Parathyroid adenoma (tissue), 2 donors: ENCODE results near the gene USH1C.

Source experiments
- H2AFZ ChIP-seq: fragments of 300-600 bp; sonication (generic); one replicate; pipeline ENCODE4 v1.7.0; 2017; ENCODE audit warnings: antibody characterized with exemption, mild to moderate bottlenecking
- H3K27ac ChIP-seq: fragments of 300-600 bp; sonication (generic); one replicate; pipeline ENCODE4 v1.7.0; 2017
- H3K27me3 ChIP-seq: fragments of 300-600 bp; sonication (generic); one replicate; pipeline ENCODE4 v1.7.0; 2017; ENCODE audit warnings: low read length; ENCODE audit not compliant: control insufficient read depth, insufficient read depth
- H3K36me3 ChIP-seq: fragments of 300-600 bp; sonication (generic); one replicate; pipeline ENCODE4 v1.7.0; 2017; ENCODE audit warnings: low read length; ENCODE audit not compliant: control insufficient read depth, insufficient read depth
- H3K4me1 ChIP-seq: fragments of 300-600 bp; sonication (generic); one replicate; pipeline ENCODE4 v1.7.0; 2017; ENCODE audit warnings: control low read depth
- H3K4me2 ChIP-seq: fragments of 300-600 bp; sonication (generic); one replicate; pipeline ENCODE4 v1.7.0; 2017; ENCODE audit warnings: low read length
- H3K4me3 ChIP-seq: fragments of 300-600 bp; sonication (generic); one replicate; pipeline ENCODE4 v1.7.0; 2017; ENCODE audit warnings: low read depth, low read length
- H3K79me2 ChIP-seq: fragments of 300-600 bp; sonication (generic); one replicate; pipeline ENCODE4 v1.7.0; 2017; ENCODE audit warnings: control low read depth
- H3K9ac ChIP-seq: fragments of 300-600 bp; sonication (generic); one replicate; pipeline ENCODE4 v1.7.0; 2017; ENCODE audit warnings: mild to moderate bottlenecking
- H3K9me3 ChIP-seq: fragments of 300-600 bp; sonication (generic); one replicate; pipeline ENCODE4 v1.7.0; 2017; ENCODE audit warnings: low read length; ENCODE audit not compliant: control insufficient read depth
- TF ChIP-seq, protein P1 (sequence below): fragments of 300-600 bp; sonication (generic); IDR thresholded peaks from one replicate; pipeline ENCODE4 v1.7.0; 2017; ENCODE audit warnings: antibody characterized with exemption, mild to moderate bottlenecking
- donor health status: primary hyperparathyroidism.

Gene USH1C

GRCh38 chr11:17494019-17494418 is 50.2 kb downstream of the USH1C start:
- H3K27ac ChIP-seq: no peak overlapping the region
- no peaks in the 10 kb centered on the region for H3K36me3 ChIP-seq
- no peak overlapping the region for H2AFZ ChIP-seq
- no peaks in the 10 kb centered on the region for H3K27me3 ChIP-seq
- no peak overlapping the region for H3K9ac ChIP-seq
- no peaks in the 10 kb centered on the region for H3K79me2 ChIP-seq
- no peak overlapping the region for H3K4me2 ChIP-seq
- TF ChIP-seq, protein P1, sequence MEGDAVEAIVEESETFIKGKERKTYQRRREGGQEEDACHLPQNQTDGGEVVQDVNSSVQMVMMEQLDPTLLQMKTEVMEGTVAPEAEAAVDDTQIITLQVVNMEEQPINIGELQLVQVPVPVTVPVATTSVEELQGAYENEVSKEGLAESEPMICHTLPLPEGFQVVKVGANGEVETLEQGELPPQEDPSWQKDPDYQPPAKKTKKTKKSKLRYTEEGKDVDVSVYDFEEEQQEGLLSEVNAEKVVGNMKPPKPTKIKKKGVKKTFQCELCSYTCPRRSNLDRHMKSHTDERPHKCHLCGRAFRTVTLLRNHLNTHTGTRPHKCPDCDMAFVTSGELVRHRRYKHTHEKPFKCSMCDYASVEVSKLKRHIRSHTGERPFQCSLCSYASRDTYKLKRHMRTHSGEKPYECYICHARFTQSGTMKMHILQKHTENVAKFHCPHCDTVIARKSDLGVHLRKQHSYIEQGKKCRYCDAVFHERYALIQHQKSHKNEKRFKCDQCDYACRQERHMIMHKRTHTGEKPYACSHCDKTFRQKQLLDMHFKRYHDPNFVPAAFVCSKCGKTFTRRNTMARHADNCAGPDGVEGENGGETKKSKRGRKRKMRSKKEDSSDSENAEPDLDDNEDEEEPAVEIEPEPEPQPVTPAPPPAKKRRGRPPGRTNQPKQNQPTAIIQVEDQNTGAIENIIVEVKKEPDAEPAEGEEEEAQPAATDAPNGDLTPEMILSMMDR: no peak
- H3K4me3 ChIP-seq: no peak overlapping the region
- no peaks in the 10 kb centered on the region for H3K9me3 ChIP-seq
- no peaks in the 10 kb centered on the region for H3K4me1 ChIP-seq

DNA sequence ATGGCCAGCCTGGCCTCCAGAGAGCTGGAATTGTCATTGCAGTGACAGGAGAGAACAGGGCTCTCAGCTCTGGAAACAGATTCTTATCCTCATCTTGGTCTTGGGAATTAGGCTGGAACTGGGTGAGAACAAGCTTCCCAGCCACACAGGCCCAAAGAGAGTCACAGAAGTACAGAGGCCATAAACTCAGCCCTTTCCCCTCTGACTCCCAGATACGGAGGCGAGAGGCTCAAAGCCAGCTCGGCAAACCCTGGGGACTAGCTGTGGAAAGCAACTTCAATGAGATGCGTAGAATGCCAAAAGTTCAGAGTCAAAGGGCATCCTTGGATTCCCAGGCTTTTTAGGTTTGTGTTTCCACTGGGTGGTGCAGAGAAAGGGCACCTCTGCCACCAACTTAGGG is 53.3 kb downstream of the USH1C start:
- H3K9me3 ChIP-seq: no peaks in the 10 kb centered on the region
- H2AFZ ChIP-seq: no peak overlapping the region
- TF ChIP-seq, protein P1: no peak
- H3K4me3 ChIP-seq: no peak overlapping the region
- H3K79me2 ChIP-seq: no peaks in the 10 kb centered on the region
- no peak overlapping the region for H3K4me2 ChIP-seq
- no peaks in the 10 kb centered on the region for H3K4me1 ChIP-seq
- no peak overlapping the region for H3K9ac ChIP-seq
- no peaks in the 10 kb centered on the region for H3K27me3 ChIP-seq
- H3K27ac ChIP-seq: no peak overlapping the region
- H3K36me3 ChIP-seq: no peaks in the 10 kb centered on the region

DNA sequence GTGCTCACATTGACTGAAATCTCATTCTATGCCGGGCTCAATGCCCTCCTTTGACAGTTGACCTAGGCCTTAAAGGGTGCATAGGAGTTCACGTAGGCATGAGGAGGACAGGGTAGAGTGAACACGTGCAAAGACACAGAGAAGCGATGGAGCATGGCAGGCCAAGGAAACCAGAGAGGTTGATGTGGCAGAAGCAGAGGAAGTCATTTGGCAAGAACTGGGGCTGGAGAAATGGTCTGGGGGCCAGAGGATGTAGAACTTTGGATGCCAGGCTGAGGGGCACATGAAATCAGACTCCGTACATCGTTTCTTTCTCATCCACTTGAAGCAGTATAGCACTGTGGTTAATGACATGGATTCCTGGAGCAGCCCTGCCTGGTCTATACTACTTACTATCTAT is 54.0 kb downstream of the USH1C start:
- Histone ChIP-seq H3K9ac (no peak overlapping the region), H3K36me3 (no peaks in the 10 kb centered on the region), H2AFZ (no peak overlapping the region), H3K27ac (no peak overlapping the region), H3K27me3 (no peaks in the 10 kb centered on the region), H3K9me3 (no peaks in the 10 kb centered on the region), H3K4me2 (no peak overlapping the region), H3K4me1 (no peaks in the 10 kb centered on the region), H3K4me3 (no peak overlapping the region), H3K79me2 (no peaks in the 10 kb centered on the region)
- TF ChIP-seq, protein P1: no peak

GRCh38 chr11:17489751-17490150 is 54.5 kb downstream of the USH1C start:
- Histone ChIP-seq H3K4me2 (no peak overlapping the region), H3K4me1 (no peaks in the 10 kb centered on the region), H3K79me2 (no peaks in the 10 kb centered on the region), H3K27me3 (no peaks in the 10 kb centered on the region), H2AFZ (no peak overlapping the region), H3K36me3 (no peaks in the 10 kb centered on the region), H3K27ac (no peak overlapping the region), H3K9ac (no peak overlapping the region), H3K9me3 (no peaks in the 10 kb centered on the region), H3K4me3 (no peak overlapping the region)
- TF ChIP-seq, protein P1: no peak

GRCh38 chr11:17488563-17488962 is 55.7 kb downstream of the USH1C start:
- H3K9ac ChIP-seq: no peak overlapping the region
- H3K79me2 ChIP-seq: no peaks in the 10 kb centered on the region
- TF ChIP-seq, protein P1: no peak
- no peak overlapping the region for H2AFZ ChIP-seq
- H3K9me3 ChIP-seq: no peaks in the 10 kb centered on the region
- no peaks in the 10 kb centered on the region for H3K4me1 ChIP-seq
- no peaks in the 10 kb centered on the region for H3K36me3 ChIP-seq
- no peak overlapping the region for H3K4me2 ChIP-seq
- no peak overlapping the region for H3K4me3 ChIP-seq
- H3K27ac ChIP-seq: no peak overlapping the region
- H3K27me3 ChIP-seq: no peaks in the 10 kb centered on the region
